ENCODE results near the gene CNN3.

GRCh38 chr1:94909486-94909885 lies 17.4 kb downstream of the CNN3 start:
- no peak for TF ChIP-seq ZNF8 (CRISPR knock-in tag; IDR thresholded peaks at IDR 0.05)
- TF ChIP-seq CSDC2 (CRISPR knock-in tag; IDR thresholded peaks at IDR 0.05), result no peak
- TF ChIP-seq, protein P1, sequence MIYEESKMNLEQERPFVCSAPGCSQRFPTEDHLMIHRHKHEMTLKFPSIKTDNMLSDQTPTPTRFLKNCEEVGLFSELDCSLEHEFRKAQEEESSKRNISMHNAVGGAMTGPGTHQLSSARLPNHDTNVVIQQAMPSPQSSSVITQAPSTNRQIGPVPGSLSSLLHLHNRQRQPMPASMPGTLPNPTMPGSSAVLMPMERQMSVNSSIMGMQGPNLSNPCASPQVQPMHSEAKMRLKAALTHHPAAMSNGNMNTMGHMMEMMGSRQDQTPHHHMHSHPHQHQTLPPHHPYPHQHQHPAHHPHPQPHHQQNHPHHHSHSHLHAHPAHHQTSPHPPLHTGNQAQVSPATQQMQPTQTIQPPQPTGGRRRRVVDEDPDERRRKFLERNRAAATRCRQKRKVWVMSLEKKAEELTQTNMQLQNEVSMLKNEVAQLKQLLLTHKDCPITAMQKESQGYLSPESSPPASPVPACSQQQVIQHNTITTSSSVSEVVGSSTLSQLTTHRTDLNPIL (CRISPR knock-in tag; IDR thresholded peaks at IDR 0.05; ENCODE audit: low read depth), result no peak
- TF ChIP-seq ZFP3 (CRISPR knock-in tag; IDR thresholded peaks at IDR 0.05), result no peak
- no peak for TF ChIP-seq TCF4 (CRISPR knock-in tag; IDR thresholded peaks at IDR 0.05; ENCODE audit: borderline replicate concordance)
- no peak for TF ChIP-seq GLIS3 (CRISPR knock-in tag; IDR thresholded peaks at IDR 0.05)
- no peak for TF ChIP-seq ZNF70 (CRISPR knock-in tag; IDR thresholded peaks at IDR 0.05)
- TF ChIP-seq, protein P2, sequence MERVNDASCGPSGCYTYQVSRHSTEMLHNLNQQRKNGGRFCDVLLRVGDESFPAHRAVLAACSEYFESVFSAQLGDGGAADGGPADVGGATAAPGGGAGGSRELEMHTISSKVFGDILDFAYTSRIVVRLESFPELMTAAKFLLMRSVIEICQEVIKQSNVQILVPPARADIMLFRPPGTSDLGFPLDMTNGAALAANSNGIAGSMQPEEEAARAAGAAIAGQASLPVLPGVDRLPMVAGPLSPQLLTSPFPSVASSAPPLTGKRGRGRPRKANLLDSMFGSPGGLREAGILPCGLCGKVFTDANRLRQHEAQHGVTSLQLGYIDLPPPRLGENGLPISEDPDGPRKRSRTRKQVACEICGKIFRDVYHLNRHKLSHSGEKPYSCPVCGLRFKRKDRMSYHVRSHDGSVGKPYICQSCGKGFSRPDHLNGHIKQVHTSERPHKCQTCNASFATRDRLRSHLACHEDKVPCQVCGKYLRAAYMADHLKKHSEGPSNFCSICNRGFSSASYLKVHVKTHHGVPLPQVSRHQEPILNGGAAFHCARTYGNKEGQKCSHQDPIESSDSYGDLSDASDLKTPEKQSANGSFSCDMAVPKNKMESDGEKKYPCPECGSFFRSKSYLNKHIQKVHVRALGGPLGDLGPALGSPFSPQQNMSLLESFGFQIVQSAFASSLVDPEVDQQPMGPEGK (CRISPR knock-in tag; IDR thresholded peaks at IDR 0.05; ENCODE audit: borderline replicate concordance), result no peak
- TF ChIP-seq BACH2 (CRISPR knock-in tag; IDR thresholded peaks at IDR 0.05; ENCODE audit: borderline replicate concordance), result no peak
- TF ChIP-seq, protein P3, sequence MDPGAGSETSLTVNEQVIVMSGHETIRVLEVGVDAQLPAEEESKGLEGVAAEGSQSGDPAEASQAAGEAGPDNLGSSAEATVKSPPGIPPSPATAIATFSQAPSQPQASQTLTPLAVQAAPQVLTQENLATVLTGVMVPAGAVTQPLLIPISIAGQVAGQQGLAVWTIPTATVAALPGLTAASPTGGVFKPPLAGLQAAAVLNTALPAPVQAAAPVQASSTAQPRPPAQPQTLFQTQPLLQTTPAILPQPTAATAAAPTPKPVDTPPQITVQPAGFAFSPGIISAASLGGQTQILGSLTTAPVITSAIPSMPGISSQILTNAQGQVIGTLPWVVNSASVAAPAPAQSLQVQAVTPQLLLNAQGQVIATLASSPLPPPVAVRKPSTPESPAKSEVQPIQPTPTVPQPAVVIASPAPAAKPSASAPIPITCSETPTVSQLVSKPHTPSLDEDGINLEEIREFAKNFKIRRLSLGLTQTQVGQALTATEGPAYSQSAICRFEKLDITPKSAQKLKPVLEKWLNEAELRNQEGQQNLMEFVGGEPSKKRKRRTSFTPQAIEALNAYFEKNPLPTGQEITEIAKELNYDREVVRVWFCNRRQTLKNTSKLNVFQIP (CRISPR knock-in tag; IDR thresholded peaks at IDR 0.05; ENCODE audit: borderline replicate concordance, low read depth), result no peak
- TF ChIP-seq RARB (CRISPR knock-in tag; IDR thresholded peaks at IDR 0.05), result no peak
- TF ChIP-seq TOX (CRISPR knock-in tag; IDR thresholded peaks at IDR 0.05; ENCODE audit: borderline replicate concordance), result no peak
- TF ChIP-seq ZFP30 (CRISPR knock-in tag; IDR thresholded peaks at IDR 0.05), result no peak

Measured in SK-N-SH treated with all-trans-retinoic acid at 6 μM for 48 hours (cell line).